NCI-H2029 (cell line): ENCODE results near the gene RCAN2.

Experiments used
- DNase-seq: peaks from one replicate; lab custom pipeline; 2025; lab: John Stamatoyannopoulos, UW

The RCAN2 gene

DNA sequence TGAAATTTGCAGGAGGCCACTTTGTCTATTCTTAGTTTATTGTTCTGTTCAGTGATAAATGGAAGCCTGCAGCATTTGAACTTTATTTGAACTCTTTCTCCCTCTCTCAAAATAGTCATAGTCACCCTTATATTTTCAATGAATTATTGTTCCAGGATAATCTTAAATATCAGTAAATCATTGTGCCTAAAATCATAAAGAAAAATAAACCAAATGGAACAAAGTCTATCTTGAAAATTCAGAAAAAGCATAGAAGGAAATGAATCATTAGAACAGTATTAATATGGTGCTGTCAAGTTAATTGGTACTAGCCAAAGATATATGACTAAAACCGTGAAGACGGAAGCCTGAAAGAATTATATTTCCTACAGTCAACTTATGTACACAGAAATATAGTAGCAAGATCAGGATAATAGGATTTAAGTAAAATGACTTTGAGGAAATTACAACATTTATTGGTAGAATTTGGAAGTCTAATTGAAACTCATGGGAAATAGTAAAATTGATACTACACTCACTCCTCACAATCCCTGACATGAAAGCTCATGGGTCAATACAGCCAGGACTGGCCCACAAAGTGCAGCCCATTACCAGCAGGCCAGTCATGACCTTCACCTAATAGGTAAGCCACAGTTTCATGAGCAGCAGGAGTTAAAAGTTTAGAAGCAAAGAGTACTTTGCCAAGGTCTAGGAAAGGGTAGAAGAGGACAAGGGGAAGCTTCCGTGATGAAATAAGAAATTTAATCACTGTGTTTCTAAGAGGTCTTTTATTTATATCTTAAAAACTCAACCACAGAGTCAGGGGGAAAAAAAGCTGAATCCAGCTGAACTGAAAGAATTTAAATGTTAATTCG is 200.6 kb downstream of the RCAN2 start:
- no peak for DNase-seq

DNA sequence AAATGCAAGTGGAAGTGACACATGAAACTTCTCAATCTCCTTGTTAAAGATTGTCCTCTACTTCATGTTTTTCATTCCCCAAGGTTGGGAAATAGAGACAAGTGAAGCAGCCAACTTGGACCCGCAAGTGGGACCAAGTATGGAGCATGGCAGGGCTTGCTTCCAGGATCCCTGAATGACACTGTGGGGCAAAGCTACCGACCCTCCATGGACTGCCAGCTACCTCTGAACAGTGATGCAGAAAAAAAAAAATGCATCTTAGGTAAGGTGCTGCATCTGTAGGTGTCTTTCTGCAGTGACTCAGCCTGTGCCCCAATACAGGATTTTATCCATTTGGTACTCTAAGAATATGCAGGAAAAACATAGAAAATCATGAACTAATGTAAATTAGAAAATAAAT is 201.4 kb downstream of the RCAN2 start:
- DNase-seq: no peak

DNA sequence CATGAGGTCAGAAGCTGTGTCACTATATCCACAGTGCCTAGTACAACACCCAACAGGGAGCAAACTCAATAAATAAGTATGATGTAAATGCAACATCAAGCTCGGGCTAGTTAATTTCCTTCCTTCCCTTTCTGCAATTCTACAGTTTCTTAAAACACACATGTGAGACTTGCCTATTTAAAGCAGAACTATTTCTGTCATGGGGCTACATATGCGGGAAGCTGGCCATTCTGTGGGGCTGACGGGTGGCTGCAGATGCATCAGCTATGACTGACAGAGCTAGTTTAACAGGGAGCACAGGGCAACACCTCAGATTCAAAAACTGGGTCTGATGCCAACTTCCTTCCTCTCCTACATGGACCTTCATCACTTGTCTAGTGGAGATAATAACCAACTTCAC is 202.4 kb downstream of the RCAN2 start:
- no peak for DNase-seq

DNA sequence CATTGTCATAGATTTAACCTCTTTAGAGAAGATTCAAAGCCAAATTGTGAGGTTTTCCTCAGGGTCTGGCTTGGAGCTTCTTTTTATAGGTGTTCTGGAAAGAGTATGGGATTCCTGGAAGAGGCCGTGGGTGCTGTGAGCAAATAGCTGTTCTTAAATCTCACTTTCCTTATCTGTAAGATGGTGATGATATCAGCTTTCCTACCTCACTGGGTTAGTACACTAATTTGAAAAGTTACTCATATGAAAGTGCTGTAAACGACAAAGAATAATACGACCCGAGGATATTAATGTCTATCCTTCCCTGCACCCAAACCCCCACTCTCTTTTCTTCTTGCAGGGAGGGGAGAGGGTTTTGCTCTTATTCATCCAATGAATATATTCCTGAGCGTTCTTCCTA is 203.6 kb downstream of the RCAN2 start:
- no peak for DNase-seq

DNA sequence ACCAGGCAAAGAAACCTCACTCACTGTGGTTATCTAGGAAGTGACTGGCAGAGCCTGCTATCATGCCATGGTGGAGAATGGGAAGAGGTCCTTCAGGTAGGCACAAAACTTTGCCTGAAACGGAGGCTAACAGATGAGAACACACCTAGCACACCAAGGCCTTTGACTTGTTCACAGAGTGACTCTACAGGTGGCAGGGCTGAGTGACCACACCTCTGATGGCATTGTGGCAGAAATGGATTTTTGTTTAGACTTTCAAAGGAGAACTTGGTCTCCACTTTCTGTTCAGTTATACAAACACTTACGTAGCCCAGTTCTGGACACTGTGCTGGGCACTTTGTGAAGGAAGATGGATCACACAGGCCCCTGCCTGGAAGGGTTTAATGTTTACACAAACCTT is 204.2 kb downstream of the RCAN2 start:
- DNase-seq: no peak

DNA sequence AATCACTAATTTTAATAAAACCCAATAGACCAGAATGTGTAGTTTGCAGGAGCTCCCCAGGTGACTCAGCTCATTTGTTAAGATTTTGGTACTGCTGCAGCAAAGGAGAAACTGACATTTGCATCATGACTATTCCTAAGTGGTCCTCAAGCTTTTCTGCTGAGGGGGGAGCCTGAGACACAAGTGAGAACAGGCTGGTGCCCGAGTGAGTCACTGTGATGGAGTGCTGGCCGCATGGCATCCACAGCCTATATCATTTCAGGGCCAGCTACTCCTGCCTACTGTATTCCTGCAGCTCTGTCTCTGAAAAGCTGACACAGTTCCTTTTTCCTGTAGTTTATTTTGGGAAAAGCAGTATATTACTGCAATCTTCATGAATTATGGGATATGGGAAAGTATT is 206.8 kb downstream of the RCAN2 start:
- DNase-seq: no peak

DNA sequence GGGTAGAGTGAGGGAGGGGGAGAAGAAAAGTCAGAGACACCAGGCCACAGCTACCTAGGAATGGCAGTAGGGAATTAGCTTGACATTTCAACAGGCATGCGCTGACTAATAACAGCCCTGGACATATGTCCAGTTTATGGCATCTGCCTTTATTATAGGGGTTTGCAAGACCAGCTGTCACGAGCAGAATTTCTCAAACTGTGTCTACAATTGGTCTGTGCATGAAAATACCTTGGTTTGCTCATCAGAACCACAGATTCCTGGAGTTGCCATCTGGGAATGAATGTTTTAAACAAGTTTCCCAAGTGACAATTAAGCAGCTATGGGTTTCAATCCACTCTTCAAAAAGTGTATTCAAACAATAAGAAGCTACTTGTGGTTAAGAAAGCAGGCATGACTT is 210.1 kb downstream of the RCAN2 start:
- no peak for DNase-seq

DNA sequence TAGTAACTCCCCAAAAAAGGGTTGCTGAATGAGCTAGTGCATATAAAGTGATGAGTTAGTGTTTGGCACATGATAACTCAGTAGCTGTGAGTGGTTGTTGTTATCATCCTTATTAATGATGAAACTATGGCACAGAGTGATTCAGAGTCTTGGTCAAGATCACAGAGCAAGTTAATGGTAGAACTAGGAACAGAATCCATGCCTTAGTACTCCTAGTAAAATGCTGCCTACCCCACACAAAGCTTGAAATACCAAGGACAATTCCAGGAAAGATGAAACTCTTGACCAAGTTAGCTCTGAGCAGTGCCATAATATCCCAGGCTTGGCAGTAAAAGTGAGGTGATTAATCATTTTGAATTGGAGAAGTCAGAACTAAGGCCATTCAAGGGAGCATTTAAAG is 211.4 kb downstream of the RCAN2 start:
- no peak for DNase-seq

DNA sequence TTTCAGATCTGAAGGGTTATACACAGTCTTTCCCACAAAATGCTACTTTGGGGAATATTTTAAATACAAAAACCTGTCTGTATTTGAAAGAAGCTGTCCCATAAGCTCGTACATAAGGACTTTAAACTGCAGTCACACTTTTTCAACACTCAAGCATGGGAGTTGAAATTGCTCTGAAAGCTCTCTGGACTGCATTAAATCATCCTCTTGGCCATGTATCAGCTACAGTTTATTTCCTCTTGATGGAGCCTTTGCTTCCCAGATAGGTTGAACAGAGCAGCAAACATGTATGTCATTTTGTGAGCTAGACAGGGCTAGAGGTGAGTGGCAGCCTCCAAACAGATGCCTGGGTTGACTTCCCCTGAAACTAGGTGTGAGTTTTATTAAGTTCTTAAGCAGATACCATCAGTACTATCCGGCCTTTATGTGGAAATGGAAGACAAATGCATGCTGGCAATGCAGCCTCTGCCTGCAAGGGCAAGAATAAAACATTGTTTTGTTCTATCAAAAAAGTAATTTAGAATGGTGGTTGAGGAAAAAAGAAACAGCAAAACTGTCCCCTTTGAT is 214.6 kb downstream of the RCAN2 start:
- DNase-seq: no peak

DNA sequence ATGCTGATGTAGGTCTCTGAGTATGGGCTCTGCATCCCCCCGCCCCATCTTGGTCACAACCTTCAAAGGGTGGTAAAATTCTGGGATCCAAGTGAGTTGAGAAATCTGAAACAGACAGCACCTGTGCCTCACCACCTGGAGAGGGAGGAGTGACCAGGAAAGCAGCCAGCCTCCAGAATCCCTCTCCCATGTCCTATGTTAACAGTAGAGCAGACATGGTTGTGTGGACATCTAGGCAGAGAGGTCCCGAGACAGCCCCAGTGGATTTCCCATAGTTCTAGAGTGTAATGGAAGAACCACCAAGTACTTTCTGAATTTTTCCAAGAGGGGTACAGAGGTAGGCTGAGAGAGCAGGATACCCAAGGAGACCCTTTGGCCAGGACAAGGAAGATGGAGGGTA is 216.7 kb downstream of the RCAN2 start:
- DNase-seq: no peak

DNA sequence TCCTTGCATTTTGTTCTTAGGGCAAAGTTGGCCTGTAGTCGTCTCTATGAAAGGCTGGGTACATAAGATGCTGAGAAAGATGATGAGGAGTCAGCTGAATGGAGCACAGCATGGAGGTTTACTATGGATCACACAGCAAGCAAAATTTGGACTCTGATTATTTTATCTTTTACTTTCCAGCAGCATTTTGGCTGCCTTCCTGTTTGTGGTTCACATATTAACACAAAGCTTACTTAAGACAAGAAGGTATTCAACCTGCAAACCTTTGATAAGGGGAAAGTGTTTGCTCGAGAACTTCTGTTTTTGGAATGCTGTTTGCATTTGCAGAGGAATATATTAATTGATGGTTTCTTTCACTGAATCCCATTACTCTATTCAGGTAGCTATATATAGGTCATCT is 217.3 kb downstream of the RCAN2 start:
- no peak for DNase-seq

DNA sequence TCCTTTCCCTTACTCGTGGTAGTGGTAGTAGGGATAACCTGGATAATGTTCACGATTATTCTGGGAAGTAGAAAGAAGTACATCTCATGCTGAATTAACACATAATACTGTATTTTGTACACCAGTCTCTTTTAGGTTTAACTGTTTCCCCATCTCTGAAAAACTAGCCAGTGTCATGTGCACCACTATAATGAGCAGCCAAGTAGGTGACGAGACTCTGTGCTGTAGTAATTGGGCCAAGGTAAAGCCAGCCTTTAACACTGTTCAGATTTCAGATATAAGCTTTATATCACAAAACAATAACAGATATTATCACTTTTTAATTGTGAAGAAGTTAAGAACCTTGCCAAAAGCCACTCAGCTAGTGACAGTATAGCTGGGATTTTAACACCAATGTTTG is 219.5 kb downstream of the RCAN2 start:
- no peak for DNase-seq

DNA sequence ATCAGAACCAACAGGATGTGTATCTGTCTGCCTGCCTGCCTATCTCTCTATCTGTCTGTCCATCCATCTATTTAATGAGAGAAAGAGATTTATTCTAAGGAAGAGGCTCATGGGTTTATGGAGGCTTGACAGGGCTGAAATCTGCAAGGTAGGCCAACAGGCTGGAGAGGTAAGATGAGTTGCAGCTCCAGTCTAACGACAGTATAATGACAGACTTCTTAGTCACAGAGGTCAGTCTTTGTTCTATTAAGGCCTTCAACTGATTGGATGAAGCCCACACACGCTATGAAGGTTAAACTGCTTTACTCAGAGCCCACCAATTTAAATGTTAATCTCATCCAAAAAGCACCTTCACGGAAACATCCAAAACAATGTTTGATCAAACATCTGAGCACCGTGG is 220.1 kb downstream of the RCAN2 start:
- no peak for DNase-seq

DNA sequence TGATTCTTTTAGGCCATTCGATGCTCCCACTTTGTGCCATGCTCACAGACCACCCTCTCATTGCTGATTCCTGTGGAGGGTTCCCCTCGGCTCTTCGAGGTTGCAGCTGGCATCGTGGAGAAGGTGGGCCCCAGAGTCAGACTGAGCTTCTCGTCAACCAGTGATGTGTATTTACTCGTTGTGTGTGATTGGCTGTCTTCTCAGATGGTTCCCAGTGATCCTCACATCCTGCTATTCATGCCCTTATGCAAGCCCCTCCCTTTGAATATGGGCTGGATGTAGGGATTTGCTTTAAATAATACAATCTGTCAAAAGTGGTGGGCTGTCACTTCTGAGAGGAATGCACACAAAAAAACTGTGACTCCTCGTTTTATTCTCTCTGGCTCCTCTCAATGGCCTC is 220.9 kb downstream of the RCAN2 start:
- DNase-seq: no peak

DNA sequence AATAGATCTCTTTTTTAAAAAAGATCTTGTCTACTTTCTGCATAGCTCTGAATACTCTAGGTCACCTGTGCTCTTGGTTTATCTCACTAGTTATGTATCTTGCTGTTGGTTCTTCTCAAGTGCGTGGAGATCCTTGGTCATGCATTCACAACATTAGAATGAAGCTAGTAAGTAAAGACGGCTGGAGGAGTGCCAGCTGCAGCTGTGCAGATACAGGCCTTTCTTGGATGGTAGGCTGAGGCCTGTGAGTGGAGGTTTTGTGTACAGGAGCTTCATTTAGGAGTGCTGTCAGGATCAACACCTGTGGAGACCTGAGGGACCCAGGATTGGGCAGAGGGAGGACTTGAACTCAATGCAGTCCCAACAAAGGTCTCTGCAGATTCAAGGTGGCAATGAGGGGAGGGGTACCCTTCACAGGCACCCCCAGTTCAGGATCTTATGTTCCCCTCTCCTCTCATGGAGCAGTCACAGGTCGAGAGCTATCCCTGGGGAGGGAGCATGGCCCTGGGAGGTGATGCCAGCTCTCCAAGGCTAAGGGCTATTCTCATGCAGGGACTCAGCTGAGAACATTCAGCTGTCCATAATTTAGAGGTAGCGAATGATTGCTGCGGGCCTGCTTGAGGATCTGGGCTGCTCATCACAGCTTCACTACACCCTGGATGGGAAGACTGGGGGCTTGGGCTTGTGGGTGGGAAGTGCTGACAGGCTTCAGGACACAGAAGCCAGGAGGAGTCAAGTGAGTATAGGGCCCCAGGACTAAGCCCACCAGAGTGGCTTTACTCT is 221.6 kb downstream of the RCAN2 start:
- no peak for DNase-seq

DNA sequence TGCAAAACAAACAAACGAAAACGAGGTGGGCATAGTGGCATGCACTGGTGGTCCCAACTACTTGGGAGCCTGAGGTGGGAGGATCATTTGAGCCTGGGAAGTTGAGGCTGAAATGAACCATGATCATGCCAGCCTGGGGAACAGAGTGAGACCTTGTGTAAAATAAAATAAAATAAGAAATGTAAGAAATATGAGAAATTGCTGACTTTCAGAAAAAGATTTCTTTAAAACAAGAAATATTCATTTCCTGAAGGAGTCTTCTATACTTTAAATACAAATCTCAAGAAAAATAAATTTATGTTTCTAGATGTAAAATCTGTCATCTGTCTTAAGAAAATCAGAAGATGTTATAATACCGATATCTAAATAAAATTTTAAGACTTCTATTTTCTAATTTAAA is 223.7 kb downstream of the RCAN2 start:
- no peak for DNase-seq

DNA sequence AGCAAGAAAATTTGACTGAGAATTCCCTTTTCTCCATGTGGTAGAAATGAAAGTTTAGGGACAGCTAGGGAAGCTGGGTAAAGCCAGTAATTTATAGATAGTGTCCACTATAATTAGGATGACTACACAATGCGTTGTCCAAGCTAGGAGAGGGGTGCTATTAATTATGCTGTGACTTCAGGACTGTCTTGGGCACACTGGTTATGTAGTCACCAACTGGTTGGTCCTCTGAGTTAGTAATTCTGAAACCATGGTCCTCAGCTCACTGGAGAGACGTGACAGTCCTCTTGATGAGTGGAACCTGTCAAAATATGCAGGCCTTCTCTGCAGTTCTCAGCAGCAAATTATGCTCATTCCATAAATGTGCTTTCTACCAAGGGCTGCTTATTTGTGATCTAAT is 225.9 kb downstream of the RCAN2 start:
- DNase-seq: no peak

DNA sequence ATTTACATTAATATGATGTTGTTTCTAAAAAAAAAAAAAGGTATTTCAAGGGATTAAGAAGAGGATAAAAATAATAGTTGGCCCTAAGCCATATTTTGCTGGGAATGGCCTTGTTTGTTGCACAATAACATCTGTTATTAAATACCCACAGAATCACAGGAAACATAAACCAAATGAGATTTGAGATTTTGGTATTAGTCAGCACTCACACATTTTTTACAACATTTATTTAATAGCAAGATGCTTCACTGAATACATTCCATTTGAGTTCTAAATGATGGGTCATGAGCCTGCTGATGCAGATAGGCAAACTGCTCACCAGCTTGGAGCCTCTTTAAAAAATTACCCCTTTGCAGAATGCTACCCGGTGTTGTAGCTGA is 227.6 kb downstream of the RCAN2 start:
- DNase-seq: no peak

DNA sequence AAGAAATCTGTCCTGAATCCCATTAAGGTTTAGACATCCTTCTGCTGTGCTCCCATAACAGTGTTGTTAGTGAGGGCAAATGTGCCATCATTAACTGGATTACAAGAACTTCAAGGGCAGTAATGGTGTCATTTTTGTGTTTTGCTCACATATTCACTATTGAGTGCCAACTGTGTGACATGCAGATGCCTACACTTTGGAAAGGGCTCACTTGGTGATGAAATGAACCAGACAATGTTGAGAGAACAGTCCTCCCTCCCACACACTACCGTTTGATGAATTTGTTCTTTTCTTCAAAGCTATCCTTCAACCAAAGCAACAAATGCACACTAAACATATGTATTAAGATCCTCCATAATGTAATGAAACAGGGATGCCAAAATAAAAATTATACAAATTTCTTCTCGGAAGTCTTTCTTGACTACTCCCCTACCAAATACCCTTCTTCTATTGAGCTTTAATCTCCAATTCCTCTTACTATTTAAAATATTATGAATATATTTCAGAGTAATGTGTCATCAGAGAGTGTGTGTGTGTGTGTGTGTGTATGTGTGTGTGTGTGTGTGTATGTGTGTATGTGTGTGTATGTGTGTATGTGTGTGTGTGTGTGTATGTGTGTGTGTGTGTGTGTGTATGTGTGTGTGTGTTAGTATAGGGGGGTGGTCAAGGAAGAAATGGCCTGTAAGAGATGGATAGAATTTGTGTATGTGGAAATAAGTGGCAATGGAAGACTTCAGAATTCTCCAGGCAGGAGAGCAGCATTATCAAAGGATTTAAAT is 228.1 kb downstream of the RCAN2 start:
- DNase-seq: no peak

DNA sequence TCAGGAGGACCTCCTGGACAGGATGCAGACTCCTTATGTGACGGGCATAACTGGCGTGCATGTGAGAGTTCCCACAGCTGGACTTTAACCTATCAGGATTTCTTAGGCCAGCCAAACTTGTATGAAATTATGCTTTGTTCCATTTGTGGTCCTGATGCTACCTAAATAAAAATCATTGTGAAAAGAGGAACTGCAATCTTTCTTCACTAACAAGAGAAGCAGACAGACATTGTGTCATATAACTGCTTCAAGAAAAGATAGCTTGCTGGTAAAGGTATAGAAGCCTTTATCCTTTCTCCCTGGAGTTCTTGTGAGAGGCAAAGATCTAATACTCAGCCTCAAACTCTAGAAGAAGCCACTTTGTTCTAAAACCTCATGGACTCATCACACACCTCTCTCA is 233.0 kb downstream of the RCAN2 start:
- no peak for DNase-seq

DNA sequence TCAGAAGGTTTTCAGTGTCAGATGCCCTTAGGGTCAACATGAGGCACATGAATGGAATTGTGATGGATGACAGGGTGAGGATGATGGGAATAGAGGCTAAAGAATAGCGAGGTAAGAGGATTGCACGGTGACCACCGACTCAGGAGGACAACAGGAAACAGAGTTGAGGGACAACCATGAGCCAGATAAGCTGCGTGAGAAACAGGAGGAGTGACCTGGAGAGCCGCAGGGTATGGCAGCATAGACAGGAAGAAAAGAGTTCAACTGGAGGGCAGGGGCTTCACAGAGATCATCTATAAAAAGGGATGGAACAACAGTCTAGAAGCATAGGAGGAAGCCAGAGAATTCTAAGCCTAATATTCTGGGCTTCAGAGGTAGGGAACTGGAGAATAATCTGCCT is 235.7 kb downstream of the RCAN2 start:
- DNase-seq: no peak

DNA sequence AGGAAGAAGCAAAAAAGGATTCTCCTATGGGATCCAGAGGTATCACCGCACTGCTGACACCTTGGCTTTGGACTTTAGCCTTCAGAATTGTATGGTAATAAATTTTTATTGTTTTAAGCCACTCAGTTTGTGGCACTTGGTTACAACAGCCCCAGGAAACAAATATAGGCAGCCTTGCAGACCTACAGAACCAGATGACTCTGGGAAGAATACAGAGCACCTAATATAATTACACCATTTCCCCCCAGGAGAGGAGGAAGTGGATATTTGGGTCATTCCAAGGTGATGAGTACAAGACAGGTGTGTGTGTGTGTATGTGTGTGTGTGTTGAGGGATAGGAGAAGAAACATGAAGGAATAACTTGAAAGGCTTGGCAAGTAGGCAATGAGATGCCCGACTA is 236.3 kb downstream of the RCAN2 start:
- no peak for DNase-seq

DNA sequence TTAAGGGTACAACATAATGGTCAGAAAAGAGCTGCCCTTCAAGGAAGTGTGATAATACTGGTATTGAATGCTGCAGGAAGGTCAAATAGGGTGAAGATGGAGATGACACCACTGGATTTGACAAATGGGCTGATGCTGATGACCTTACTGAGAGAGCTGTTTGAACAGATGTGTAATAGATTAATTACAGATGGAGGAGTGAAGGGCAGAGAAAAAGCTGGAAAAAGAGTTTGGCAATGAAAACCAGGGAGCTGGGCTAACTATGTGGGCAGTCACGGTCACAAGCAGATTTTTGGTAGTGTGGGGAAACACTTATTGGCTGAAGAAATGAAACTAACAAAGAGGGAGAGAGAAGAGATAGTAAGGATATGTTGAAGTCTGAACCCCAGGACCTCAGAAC is 236.9 kb downstream of the RCAN2 start:
- DNase-seq: no peak
